ENCODE data around the gene UVRAG.

Gene UVRAG

GRCh38 chr11:75823946-75824345, 8.9 kb downstream of the UVRAG start:
- H4K8ac ChIP-seq (ENCODE audit: low read length) = no peak overlapping the region
- H2BK120ac ChIP-seq (ENCODE audit: low read depth, low read length) = no peak overlapping the region
- no peak overlapping the region for H4K91ac ChIP-seq (ENCODE audit: low read length)
- H3K79me1 ChIP-seq (replicated peaks; ENCODE audit: low read length, poor library complexity, severe bottlenecking) = peaks cover 20% of the 10 kb centered on the region
- H3K18ac ChIP-seq (ENCODE audit: low read depth in 1 of 2, low read length in 2 of 2) = no peak overlapping the region
- no peak overlapping the region for H3K27ac ChIP-seq (ENCODE audit: low read length, poor library complexity, severe bottlenecking)
- no peak overlapping the region for H2BK5ac ChIP-seq (ENCODE audit: low read depth, low read length, poor library complexity, severe bottlenecking)
- peak overlapping the region; percentile 71 for H3K9ac ChIP-seq (ENCODE audit: low read length)
- no peak overlapping the region for H2BK12ac ChIP-seq (ENCODE audit: low read length in 2 of 2)
- no peak overlapping the region for H3K14ac ChIP-seq (ENCODE audit: low read length in 2 of 2)
- peaks cover 2% of the 10 kb centered on the region for H3K4me1 ChIP-seq (ENCODE audit: control insufficient read depth, insufficient read depth, low read depth, low read length)
- H2AFZ ChIP-seq (ENCODE audit: low read depth, low read length) = no peak overlapping the region
- H3K4me3 ChIP-seq (ENCODE audit: insufficient read depth in 1 of 2, low read depth in 1 of 2, low read length in 2 of 2) = peak overlapping the region in 1 of 2 experiments; percentile 46
- peaks cover 0 to 8% of the 10 kb centered on the region in 2 experiments for H3K36me3 ChIP-seq (ENCODE audit: control insufficient read depth in 1 of 2, insufficient read depth in 2 of 2, low read depth in 1 of 2, low read length in 2 of 2)
- 94% methylated on average over 2 of the region's 4 CpGs for WGBS
- no peak overlapping the region for H3K4ac ChIP-seq (ENCODE audit: low read depth in 1 of 2, low read length in 2 of 2)
- H3K9me3 ChIP-seq (ENCODE audit: control insufficient read depth, low read length) = no peaks in the 10 kb centered on the region
- H3K23ac ChIP-seq (ENCODE audit: low read length in 2 of 2) = no peak overlapping the region
- DNase-seq = no peak
- no peak overlapping the region for H2BK15ac ChIP-seq (ENCODE audit: low read depth, poor library complexity, severe bottlenecking)
- no peaks in the 10 kb centered on the region for H3K27me3 ChIP-seq (ENCODE audit: control insufficient read depth in 1 of 2, insufficient read depth in 1 of 2, low read length in 2 of 2)
- H2AK5ac ChIP-seq (ENCODE audit: low read length, severe bottlenecking) = no peak overlapping the region
- H3K4me2 ChIP-seq (ENCODE audit: low read length, poor library complexity, severe bottlenecking) = no peak overlapping the region

GRCh38 chr11:75826461-75827230, 11.6 kb downstream of the UVRAG start:
- Histone ChIP-seq H3K9me3 (ENCODE audit: control insufficient read depth, low read length) (no peaks in the 10 kb centered on the region), H3K27me3 (ENCODE audit: control insufficient read depth in 1 of 2, insufficient read depth in 1 of 2, low read length in 2 of 2) (no peaks in the 10 kb centered on the region), H2BK15ac (ENCODE audit: low read depth, poor library complexity, severe bottlenecking) (no peak overlapping the region), H3K4me2 (ENCODE audit: low read length, poor library complexity, severe bottlenecking) (no peak overlapping the region), H3K4ac (ENCODE audit: low read depth in 1 of 2, low read length in 2 of 2) (peak overlapping the region in 1 of 2 experiments; percentile 37), H3K9ac (ENCODE audit: low read length) (peak overlapping the region; percentile 77), H2BK12ac (ENCODE audit: low read length in 2 of 2) (peak overlapping the region in 1 of 2 experiments; percentile 63), H3K79me1 (replicated peaks; ENCODE audit: low read length, poor library complexity, severe bottlenecking) (peaks cover 20% of the 10 kb centered on the region), H3K4me1 (ENCODE audit: control insufficient read depth, insufficient read depth, low read depth, low read length) (peaks cover 2% of the 10 kb centered on the region), H4K91ac (ENCODE audit: low read length) (no peak overlapping the region), H3K4me3 (ENCODE audit: insufficient read depth in 1 of 2, low read depth in 1 of 2, low read length in 2 of 2) (peak overlapping the region in 1 of 2 experiments; percentile 50), H3K14ac (ENCODE audit: low read length in 2 of 2) (no peak overlapping the region), H3K18ac (ENCODE audit: low read depth in 1 of 2, low read length in 2 of 2) (peak overlapping the region in 1 of 2 experiments; percentile 66), H2AK5ac (ENCODE audit: low read length, severe bottlenecking) (no peak overlapping the region), H2BK5ac (ENCODE audit: low read depth, low read length, poor library complexity, severe bottlenecking) (no peak overlapping the region), H3K27ac (ENCODE audit: low read length, poor library complexity, severe bottlenecking) (no peak overlapping the region), H3K36me3 (ENCODE audit: control insufficient read depth in 1 of 2, insufficient read depth in 2 of 2, low read depth in 1 of 2, low read length in 2 of 2) (peaks cover 0 to 12% of the 10 kb centered on the region in 2 experiments), H2AFZ (ENCODE audit: low read depth, low read length) (no peak overlapping the region), H4K8ac (ENCODE audit: low read length) (no peak overlapping the region), H2BK120ac (ENCODE audit: low read depth, low read length) (no peak overlapping the region), H3K23ac (ENCODE audit: low read length in 2 of 2) (no peak overlapping the region)
- 33% methylated on average over 4 of the region's 4 CpGs for WGBS
- DNase-seq = peak; percentile 78

- Histone ChIP-seq H3K14ac (ENCODE audit: low read length in 2 of 2) (no peak overlapping the region), H3K9me3 (ENCODE audit: control insufficient read depth, low read length) (no peaks in the 10 kb centered on the region), H2BK120ac (ENCODE audit: low read depth, low read length) (no peak overlapping the region), H2BK15ac (ENCODE audit: low read depth, poor library complexity, severe bottlenecking) (no peak overlapping the region), H3K4ac (ENCODE audit: low read depth in 1 of 2, low read length in 2 of 2) (no peak overlapping the region), H4K91ac (ENCODE audit: low read length) (no peak overlapping the region), H3K79me1 (replicated peaks; ENCODE audit: low read length, poor library complexity, severe bottlenecking) (peaks cover 27% of the 10 kb centered on the region), H3K27me3 (ENCODE audit: control insufficient read depth in 1 of 2, insufficient read depth in 1 of 2, low read length in 2 of 2) (no peaks in the 10 kb centered on the region), H3K4me1 (ENCODE audit: control insufficient read depth, insufficient read depth, low read depth, low read length) (peaks cover 2% of the 10 kb centered on the region), H3K27ac (ENCODE audit: low read length, poor library complexity, severe bottlenecking) (no peak overlapping the region), H3K9ac (ENCODE audit: low read length) (peak overlapping the region; percentile 19), H3K4me2 (ENCODE audit: low read length, poor library complexity, severe bottlenecking) (no peak overlapping the region), H2BK5ac (ENCODE audit: low read depth, low read length, poor library complexity, severe bottlenecking) (no peak overlapping the region), H3K4me3 (ENCODE audit: insufficient read depth in 1 of 2, low read depth in 1 of 2, low read length in 2 of 2) (no peak overlapping the region), H4K8ac (ENCODE audit: low read length) (no peak overlapping the region), H2AK5ac (ENCODE audit: low read length, severe bottlenecking) (no peak overlapping the region), H2AFZ (ENCODE audit: low read depth, low read length) (no peak overlapping the region), H2BK12ac (ENCODE audit: low read length in 2 of 2) (no peak overlapping the region), H3K36me3 (ENCODE audit: control insufficient read depth in 1 of 2, insufficient read depth in 2 of 2, low read depth in 1 of 2, low read length in 2 of 2) (peaks cover 0 to 9% of the 10 kb centered on the region in 2 experiments), H3K23ac (ENCODE audit: low read length in 2 of 2) (no peak overlapping the region), H3K18ac (ENCODE audit: low read depth in 1 of 2, low read length in 2 of 2) (no peak overlapping the region)
- WGBS = no CpG with 5 or more reads among the region's 5 CpGs
- DNase-seq = no peak
These were observed 12.6 kb downstream of the UVRAG start for GRCh38 chr11:75827562-75827961.

- Histone ChIP-seq H2BK5ac (ENCODE audit: low read depth, low read length, poor library complexity, severe bottlenecking) (no peak overlapping the region), H3K27me3 (ENCODE audit: control insufficient read depth in 1 of 2, insufficient read depth in 1 of 2, low read length in 2 of 2) (no peaks in the 10 kb centered on the region), H3K4me1 (ENCODE audit: control insufficient read depth, insufficient read depth, low read depth, low read length) (peaks cover 2% of the 10 kb centered on the region), H3K14ac (ENCODE audit: low read length in 2 of 2) (no peak overlapping the region), H3K9me3 (ENCODE audit: control insufficient read depth, low read length) (no peaks in the 10 kb centered on the region), H3K18ac (ENCODE audit: low read depth in 1 of 2, low read length in 2 of 2) (no peak overlapping the region), H3K4me3 (ENCODE audit: insufficient read depth in 1 of 2, low read depth in 1 of 2, low read length in 2 of 2) (no peak overlapping the region), H2AK5ac (ENCODE audit: low read length, severe bottlenecking) (no peak overlapping the region), H3K4ac (ENCODE audit: low read depth in 1 of 2, low read length in 2 of 2) (no peak overlapping the region), H3K36me3 (ENCODE audit: control insufficient read depth in 1 of 2, insufficient read depth in 2 of 2, low read depth in 1 of 2, low read length in 2 of 2) (peaks cover 0 to 5% of the 10 kb centered on the region in 2 experiments), H2AFZ (ENCODE audit: low read depth, low read length) (no peak overlapping the region), H3K79me1 (replicated peaks; ENCODE audit: low read length, poor library complexity, severe bottlenecking) (peaks cover 25% of the 10 kb centered on the region), H2BK15ac (ENCODE audit: low read depth, poor library complexity, severe bottlenecking) (no peak overlapping the region), H3K4me2 (ENCODE audit: low read length, poor library complexity, severe bottlenecking) (no peak overlapping the region), H3K9ac (ENCODE audit: low read length) (no peak overlapping the region), H2BK12ac (ENCODE audit: low read length in 2 of 2) (no peak overlapping the region), H4K8ac (ENCODE audit: low read length) (no peak overlapping the region), H3K23ac (ENCODE audit: low read length in 2 of 2) (no peak overlapping the region), H4K91ac (ENCODE audit: low read length) (no peak overlapping the region), H2BK120ac (ENCODE audit: low read depth, low read length) (no peak overlapping the region), H3K27ac (ENCODE audit: low read length, poor library complexity, severe bottlenecking) (no peak overlapping the region)
- no peak for DNase-seq
- 95% methylated on average over 5 of the region's 6 CpGs for WGBS
These were observed 17.0 kb downstream of the UVRAG start for GRCh38 chr11:75831915-75832502.

Measured in mesenchymal stem cell (in vitro differentiated cells and primary cell).